ENCODE data around the gene LMBR1.
"Not testable (repeated sequence)": the region's sequence is repeated elsewhere in the genome, so short reads cannot be mapped to it uniquely, and the experiment has no call there.

Gene LMBR1

GRCh38 chr7:156903232-156903909 lies 10.4 kb upstream of the LMBR1 start:
- DNase-seq, result no peak

GRCh38 chr7:156900093-156900492 lies 7.1 kb upstream of the LMBR1 start:
- not testable (repeated sequence) for DNase-seq

GRCh38 chr7:156898938-156899337 lies 6.0 kb upstream of the LMBR1 start:
- DNase-seq, result no peak

- DNase-seq, result no peak
Measured at GRCh38 chr7:156897673-156898072, 4.7 kb upstream of the LMBR1 start.

GRCh38 chr7:156896388-156897022 lies 3.5 kb upstream of the LMBR1 start:
- DNase-seq, result no peak

GRCh38 chr7:156895024-156895780 lies 2.2 kb upstream of the LMBR1 start:
- no peak for DNase-seq

- peak; percentile 46 to 88 for DNase-seq
Measured at GRCh38 chr7:156892081-156892800, 742 bp downstream of the LMBR1 start.

GRCh38 chr7:156889746-156890145 lies 3.2 kb downstream of the LMBR1 start:
- no peak for DNase-seq

GRCh38 chr7:156889089-156889488 lies 3.9 kb downstream of the LMBR1 start:
- peak; percentile 64 to 71 for DNase-seq

- peak in 1 of 2 experiments; percentile 20 for DNase-seq
Measured at GRCh38 chr7:156886020-156886795, 6.8 kb downstream of the LMBR1 start.

- DNase-seq, result no peak
Measured at GRCh38 chr7:156881679-156882078, 11.3 kb downstream of the LMBR1 start.

- no peak for DNase-seq
Measured at GRCh38 chr7:156875766-156876165, 17.2 kb downstream of the LMBR1 start.

GRCh38 chr7:156868363-156868762 lies 24.6 kb downstream of the LMBR1 start:
- not testable (repeated sequence) for DNase-seq

- no peak for DNase-seq
Measured at GRCh38 chr7:156865493-156865892, 27.5 kb downstream of the LMBR1 start.

GRCh38 chr7:156862022-156862421 lies 31.0 kb downstream of the LMBR1 start:
- DNase-seq, result not testable (repeated sequence)

GRCh38 chr7:156861212-156861611 lies 31.8 kb downstream of the LMBR1 start:
- no peak for DNase-seq

GRCh38 chr7:156860099-156860498 lies 32.9 kb downstream of the LMBR1 start:
- not testable (repeated sequence) for DNase-seq

GRCh38 chr7:156858523-156858922 lies 34.5 kb downstream of the LMBR1 start:
- no peak for DNase-seq

GRCh38 chr7:156857757-156858156 lies 35.2 kb downstream of the LMBR1 start:
- no peak for DNase-seq

GRCh38 chr7:156854654-156855053 lies 38.3 kb downstream of the LMBR1 start:
- DNase-seq, result no peak

- DNase-seq, result no peak
Measured at GRCh38 chr7:156848979-156849378, 44.0 kb downstream of the LMBR1 start.

GRCh38 chr7:156845379-156846101 lies 47.4 kb downstream of the LMBR1 start:
- no peak for DNase-seq

Measured in NCI-H526 (cell line).